Mesodermal cell (in vitro differentiated cells): ENCODE measurements around the gene RCAN1.
"Not testable (repeated sequence)": the region's sequence is repeated elsewhere in the genome, so short reads cannot be mapped to it uniquely, and the experiment has no call there.

Experiments used
- H3K27ac ChIP-seq: 2 replicates; pipeline ENCODE4 v1.7.0; 2013; ENCODE audit warnings: mild to moderate bottlenecking, low read depth, low read length, moderate library complexity; ENCODE audit not compliant: severe bottlenecking
- H3K36me3 ChIP-seq: 2 replicates; pipeline ENCODE4 v1.7.1; 2013; ENCODE audit warnings: mild to moderate bottlenecking, low read length, moderate library complexity; ENCODE audit not compliant: control insufficient read depth, insufficient read depth
- H3K4me1 ChIP-seq: one replicate; pipeline ENCODE4 v1.7.1; 2013; ENCODE audit warnings: mild to moderate bottlenecking, low read length; ENCODE audit not compliant: insufficient read depth, control insufficient read depth, poor library complexity, severe bottlenecking
- H3K4me3 ChIP-seq: 2 replicates; pipeline ENCODE4 v1.7.0; 2013; ENCODE audit warnings: low read length, control low read depth, mild to moderate bottlenecking; ENCODE audit not compliant: insufficient read depth, poor library complexity, severe bottlenecking; ENCODE audit errors: extremely low read depth
- H3K9me3 ChIP-seq: 2 replicates; pipeline ENCODE4 v1.7.1; 2013; ENCODE audit warnings: mild to moderate bottlenecking, low read length, moderate library complexity; ENCODE audit not compliant: control insufficient read depth
- WGBS, 2 experiments: methylation state at CpG; one replicate each; pipeline ENCODE4 v1.1.5; 2013; ENCODE audit warnings: missing lambda C conversion rate in 2 of 2; ENCODE audit not compliant: insufficient coverage in 2 of 2; 5-methylcytosine and 5-hydroxymethylcytosine counted together

RCAN1 gene

DNA sequence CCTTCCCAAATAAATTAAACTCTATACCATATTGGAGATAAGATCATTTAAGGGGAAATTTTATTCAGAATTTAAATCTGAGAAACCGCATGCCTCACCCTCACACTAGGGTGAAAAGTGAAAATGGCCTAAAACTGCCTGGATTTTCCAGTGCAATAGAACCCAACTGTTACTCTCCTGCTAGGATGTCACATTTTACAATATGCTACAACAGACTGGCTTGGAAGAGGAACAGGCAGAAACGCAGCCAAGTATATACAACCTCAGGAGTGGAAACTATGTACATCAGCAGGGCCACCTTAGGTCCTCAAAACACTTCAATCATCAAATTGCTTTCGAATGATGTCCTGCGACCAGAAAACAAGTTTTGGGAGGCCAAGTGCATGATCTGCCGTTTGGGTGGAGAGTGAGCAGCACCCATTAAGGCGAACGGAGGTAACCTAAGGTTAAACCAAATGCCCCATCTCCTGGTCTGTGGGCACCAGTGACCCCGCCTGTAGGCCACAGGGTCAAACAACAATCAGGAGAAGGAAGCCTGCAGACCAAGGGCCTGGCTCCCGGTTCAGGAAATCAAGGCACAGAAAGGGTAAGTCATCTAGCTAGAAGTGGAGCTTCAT is 4.9 kb downstream of the RCAN1 start:
- Histone ChIP-seq H3K27ac (no peak overlapping the region), H3K4me1 (peaks cover 4% of the 10 kb centered on the region), H3K36me3 (no peaks in the 10 kb centered on the region), H3K9me3 (no peaks in the 10 kb centered on the region), H3K4me3 (no peak overlapping the region)
- 82 to 85% methylated on average over 8 to 9 of the region's 9 CpGs for WGBS, 2 experiments

GRCh38 chr21:34609244-34609932 is 5.5 kb downstream of the RCAN1 start:
- Histone ChIP-seq H3K9me3 (no peaks in the 10 kb centered on the region), H3K4me1 (peaks cover 4% of the 10 kb centered on the region), H3K36me3 (no peaks in the 10 kb centered on the region), H3K27ac (no peak overlapping the region), H3K4me3 (no peak overlapping the region)
- whole genome bisulfite sequencing, 2 experiments, result no CpG with 5 or more reads among the region's 4 CpGs

- H3K4me1 ChIP-seq, H3K4me3 ChIP-seq, H3K27ac ChIP-seq, H3K9me3 ChIP-seq, H3K36me3 ChIP-seq: not testable (repeated sequence)
- WGBS, 2 experiments, result 95 to 97% methylated on average over 4 to 5 of the region's 5 CpGs
These were observed 7.5 kb downstream of the RCAN1 start for GRCh38 chr21:34607376-34607775.

- 76% methylated on average over 2 of the region's 2 CpGs; no CpG with 5 or more reads in 1 of the 2 experiments for WGBS, 2 experiments
- no peak overlapping the region for H3K4me3 ChIP-seq
- no peak overlapping the region for H3K27ac ChIP-seq
- no peaks in the 10 kb centered on the region for H3K9me3 ChIP-seq
- H3K36me3 ChIP-seq, result no peaks in the 10 kb centered on the region
- H3K4me1 ChIP-seq, result no peaks in the 10 kb centered on the region
These were observed 8.3 kb downstream of the RCAN1 start for GRCh38 chr21:34606621-34607020.

GRCh38 chr21:34606051-34606450 is 8.9 kb downstream of the RCAN1 start:
- no peak overlapping the region for H3K4me3 ChIP-seq
- H3K9me3 ChIP-seq, result no peaks in the 10 kb centered on the region
- 84 to 86% methylated on average over 4 to 5 of the region's 7 CpGs for WGBS, 2 experiments
- no peaks in the 10 kb centered on the region for H3K4me1 ChIP-seq
- no peak overlapping the region for H3K27ac ChIP-seq
- no peaks in the 10 kb centered on the region for H3K36me3 ChIP-seq

- not testable (repeated sequence) for H3K4me1 ChIP-seq, H3K27ac ChIP-seq, H3K9me3 ChIP-seq, H3K4me3 ChIP-seq, H3K36me3 ChIP-seq
- 89 to 97% methylated on average over 3 of the region's 5 CpGs for WGBS, 2 experiments
These were observed 10.0 kb downstream of the RCAN1 start for GRCh38 chr21:34604956-34605355.

DNA sequence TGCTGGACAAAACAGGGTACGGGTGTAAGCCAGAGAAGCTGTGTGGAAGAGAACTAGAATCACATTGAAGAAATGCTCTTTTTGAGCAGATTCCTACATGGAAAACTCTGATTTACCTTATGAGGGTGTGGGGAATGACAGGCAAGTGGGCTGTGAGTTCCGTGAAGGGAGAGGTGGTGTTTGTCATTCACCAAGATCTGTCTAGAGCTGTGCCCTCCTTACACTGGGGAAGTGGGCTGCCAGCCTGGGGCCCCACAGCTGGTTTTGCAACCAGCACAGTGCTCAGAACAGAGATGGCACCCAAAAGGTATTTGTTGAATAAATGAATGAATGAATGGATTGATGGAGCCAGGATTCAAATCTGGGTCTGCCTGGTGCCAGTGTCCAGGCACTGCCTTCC is 10.4 kb downstream of the RCAN1 start:
- H3K9me3 ChIP-seq, result no peaks in the 10 kb centered on the region
- no peaks in the 10 kb centered on the region for H3K36me3 ChIP-seq
- no peaks in the 10 kb centered on the region for H3K4me1 ChIP-seq
- no peak overlapping the region for H3K27ac ChIP-seq
- WGBS, 2 experiments, result 100% methylated on average over 1 of the region's 2 CpGs
- no peak overlapping the region for H3K4me3 ChIP-seq

- no peak overlapping the region for H3K27ac ChIP-seq
- no peak overlapping the region for H3K4me3 ChIP-seq
- no peaks in the 10 kb centered on the region for H3K9me3 ChIP-seq
- no peaks in the 10 kb centered on the region for H3K4me1 ChIP-seq
- H3K36me3 ChIP-seq, result no peaks in the 10 kb centered on the region
These were observed 11.2 kb downstream of the RCAN1 start for GRCh38 chr21:34603710-34604057.

GRCh38 chr21:34603002-34603709 is 11.8 kb downstream of the RCAN1 start:
- Histone ChIP-seq H3K36me3 (no peaks in the 10 kb centered on the region), H3K4me1 (no peaks in the 10 kb centered on the region), H3K4me3 (no peak overlapping the region), H3K27ac (no peak overlapping the region), H3K9me3 (no peaks in the 10 kb centered on the region)
- 22 to 29% methylated on average over 11 to 13 of the region's 19 CpGs for WGBS, 2 experiments

GRCh38 chr21:34602061-34602460 is 12.9 kb downstream of the RCAN1 start:
- Histone ChIP-seq H3K4me3 (no peak overlapping the region), H3K9me3 (no peaks in the 10 kb centered on the region), H3K27ac (no peak overlapping the region), H3K4me1 (no peaks in the 10 kb centered on the region), H3K36me3 (no peaks in the 10 kb centered on the region)
- 79 to 95% methylated on average over 3 of the region's 4 CpGs for WGBS, 2 experiments

GRCh38 chr21:34599534-34600101 is 15.3 kb downstream of the RCAN1 start:
- H3K4me3 ChIP-seq, result no peak overlapping the region
- H3K4me1 ChIP-seq, result no peaks in the 10 kb centered on the region
- WGBS, 2 experiments, result 84 to 86% methylated on average over 3 to 4 of the region's 7 CpGs
- no peaks in the 10 kb centered on the region for H3K36me3 ChIP-seq
- no peak overlapping the region for H3K27ac ChIP-seq
- H3K9me3 ChIP-seq, result no peaks in the 10 kb centered on the region
